GM21515 (cell line): ENCODE data around the gene EEF1AKMT2.
"Not testable (repeated sequence)": the region's sequence is repeated elsewhere in the genome, so short reads cannot be mapped to it uniquely, and the experiment has no call there.

ENCODE experiments used
- ATAC-seq: cut with Tn5 transposase; IDR thresholded peaks from one replicate; pipeline ENCODE4 v1.9.1; 2021; ENCODE audit not compliant: unreplicated experiment

The EEF1AKMT2 gene

GRCh38 chr10:124756156-124756903 is 35.4 kb downstream of the EEF1AKMT2 start:
- no peak for ATAC-seq

GRCh38 chr10:124755581-124755980 is 36.1 kb downstream of the EEF1AKMT2 start:
- ATAC-seq, result no peak

- no peak for ATAC-seq
These were observed 37.5 kb downstream of the EEF1AKMT2 start for GRCh38 chr10:124754227-124754626.

GRCh38 chr10:124748953-124749645 is 42.6 kb downstream of the EEF1AKMT2 start:
- ATAC-seq, result no peak

- ATAC-seq, result no peak
These were observed 43.5 kb downstream of the EEF1AKMT2 start for GRCh38 chr10:124748166-124748565.

GRCh38 chr10:124747745-124748144 is 43.9 kb downstream of the EEF1AKMT2 start:
- no peak for ATAC-seq

GRCh38 chr10:124746992-124747391 is 44.7 kb downstream of the EEF1AKMT2 start:
- ATAC-seq, result no peak

- not testable (repeated sequence) for ATAC-seq
These were observed 45.2 kb downstream of the EEF1AKMT2 start for GRCh38 chr10:124746447-124746846.

GRCh38 chr10:124745673-124746072 is 46.0 kb downstream of the EEF1AKMT2 start:
- no peak for ATAC-seq

- ATAC-seq, result no peak
These were observed 46.4 kb downstream of the EEF1AKMT2 start for GRCh38 chr10:124745252-124745651.

GRCh38 chr10:124744102-124745050 is 47.3 kb downstream of the EEF1AKMT2 start, which contains the start of gene FAM53B:
Gene FAM53B (minus strand): TSS chr10:124744378. CDS start chr10:124706713, 37,665 bp downstream.
- peak; percentile 68 for ATAC-seq

GRCh38 chr10:124743191-124744101 is 48.2 kb downstream of the EEF1AKMT2 start:
- peak; percentile 32 for ATAC-seq

GRCh38 chr10:124742413-124743190 is 49.1 kb downstream of the EEF1AKMT2 start:
- ATAC-seq, result no peak

- ATAC-seq, result no peak
These were observed 49.7 kb downstream of the EEF1AKMT2 start for GRCh38 chr10:124741922-124742412.

- ATAC-seq, result no peak
These were observed 50.3 kb downstream of the EEF1AKMT2 start for GRCh38 chr10:124741281-124741921.

GRCh38 chr10:124740369-124741280 is 51.1 kb downstream of the EEF1AKMT2 start:
- no peak for ATAC-seq

GRCh38 chr10:124739986-124740368 is 51.7 kb downstream of the EEF1AKMT2 start:
- no peak for ATAC-seq
